KG1 (cell line): Measurements from ENCODE around the gene SEMA7A.
"Not testable (repeated sequence)": the region's sequence is repeated elsewhere in the genome, so short reads cannot be mapped to it uniquely, and the experiment has no call there.

Experiments
- DNase-seq: peaks from one replicate; lab custom pipeline; 2025; lab: John Stamatoyannopoulos, UW

SEMA7A gene

DNA sequence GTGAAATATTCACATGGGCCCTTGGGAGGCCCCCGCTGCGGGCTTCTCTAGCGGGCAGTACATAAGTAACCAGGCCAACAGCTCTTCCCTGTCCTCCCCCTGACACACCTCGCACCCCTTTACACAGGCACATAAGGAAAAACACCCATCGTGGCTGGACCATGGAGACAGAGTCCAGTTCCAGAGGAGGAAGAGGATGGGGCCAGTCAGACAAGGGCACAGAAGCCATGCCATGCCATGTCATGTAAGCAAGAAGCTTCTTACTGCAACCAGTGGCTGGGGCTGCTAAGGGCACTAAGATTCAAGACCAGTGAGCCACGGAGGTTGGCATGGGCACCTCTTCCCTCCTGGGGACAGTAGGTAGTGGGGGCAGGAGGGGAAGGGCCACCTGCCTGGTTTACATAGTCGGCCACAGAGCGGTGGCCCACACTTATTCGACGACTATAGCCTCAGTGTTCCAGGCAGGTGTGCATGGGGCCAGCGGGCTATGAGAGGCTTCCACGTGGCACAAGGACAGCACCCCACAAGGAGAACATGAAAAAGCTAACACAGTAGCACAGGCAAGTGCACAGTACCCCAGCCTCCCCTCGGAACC is 60.6 kb downstream of the SEMA7A start:
- DNase-seq: no peak

DNA sequence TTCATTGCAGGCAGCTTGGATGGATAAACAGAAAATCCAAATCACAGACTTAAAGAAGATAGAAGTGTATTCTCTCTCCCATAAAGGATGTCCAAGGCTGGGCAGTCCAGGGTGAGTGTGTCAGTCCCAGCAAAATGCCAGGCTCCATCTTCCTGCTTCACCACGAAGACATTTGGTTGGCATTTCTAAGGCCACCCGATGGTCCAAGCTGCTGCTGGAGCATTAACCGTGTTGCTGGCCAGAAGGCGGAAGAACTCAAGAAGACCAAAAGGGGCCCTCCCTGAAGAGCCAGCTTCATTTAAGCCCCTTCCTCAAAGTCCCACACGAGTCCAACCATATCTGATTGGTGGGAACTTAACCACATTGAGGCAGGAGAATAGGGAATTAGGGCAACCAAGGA is 63.3 kb downstream of the SEMA7A start:
- no peak for DNase-seq

GRCh38 chr15:74369756-74370155 is 64.0 kb downstream of the SEMA7A start:
- DNase-seq: no peak

GRCh38 chr15:74369084-74369745 is 64.5 kb downstream of the SEMA7A start:
- no peak for DNase-seq

DNA sequence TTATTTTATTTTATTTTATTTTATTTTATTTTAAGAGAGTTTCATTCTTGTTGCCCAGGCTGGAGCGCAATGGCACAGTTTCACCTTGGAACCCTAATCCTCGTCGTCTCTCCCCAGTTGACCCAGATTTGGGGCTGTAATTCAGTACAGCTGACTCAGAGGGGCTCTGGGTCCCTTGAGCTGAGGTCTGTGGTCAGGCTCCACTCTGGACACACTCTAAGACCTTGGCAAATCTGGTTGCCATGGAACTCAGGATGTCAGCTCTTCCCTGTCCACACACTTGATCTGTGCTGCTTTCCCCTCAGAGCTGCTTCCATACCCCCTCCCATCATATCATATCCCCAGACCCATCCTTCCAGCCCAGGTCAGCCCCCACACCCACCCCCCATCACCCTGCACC is 65.6 kb downstream of the SEMA7A start:
- DNase-seq: no peak

GRCh38 chr15:74367296-74367854 is 66.4 kb downstream of the SEMA7A start, which contains the start of gene CYP11A1:
TSS of gene CYP11A1 (minus strand) at chr15:74367646. CDS start at chr15:74367585, 61 bp downstream.
- no peak for DNase-seq

DNA sequence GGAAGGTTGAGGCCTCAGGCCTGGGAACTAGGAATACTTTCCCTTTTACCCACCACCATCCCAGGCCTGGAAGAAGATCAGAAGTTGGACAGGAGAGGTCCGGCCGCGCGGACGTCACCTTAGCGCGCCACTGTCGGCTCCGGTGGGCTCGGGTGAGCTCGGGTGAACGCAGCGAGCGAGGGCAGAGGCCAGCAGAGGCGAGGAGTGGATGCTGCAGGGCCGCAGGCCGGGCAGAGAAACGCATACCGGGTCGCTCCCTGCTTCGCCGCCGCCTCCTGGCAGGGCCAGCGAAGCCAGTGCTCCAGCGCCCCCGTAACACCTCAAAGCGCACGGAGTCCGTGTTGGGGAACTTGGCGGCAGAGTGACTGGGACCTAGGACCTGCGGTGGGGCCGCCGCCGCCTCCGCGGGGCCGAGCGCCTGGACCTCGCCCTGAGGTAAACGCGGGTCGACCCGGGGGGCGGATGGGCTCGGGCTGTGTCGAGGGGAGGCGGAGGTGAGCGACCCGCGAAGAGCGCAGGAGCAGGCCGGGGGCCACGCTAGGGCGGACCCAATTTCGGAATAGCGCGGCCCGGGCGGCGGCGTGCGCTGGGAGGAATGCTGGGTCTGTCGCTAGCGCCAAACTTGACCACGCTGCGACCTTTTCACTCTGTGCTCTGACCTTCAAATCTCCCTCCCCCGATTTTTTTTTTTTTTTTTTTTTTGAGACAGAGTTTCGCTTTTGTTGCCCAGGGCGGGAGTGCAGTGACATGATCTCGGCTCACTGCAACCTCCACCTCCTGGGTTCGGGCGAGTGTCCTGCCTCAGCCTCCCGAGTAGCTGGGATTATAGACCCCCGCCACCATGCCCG is 67.9 kb downstream of the SEMA7A start:
- no peak for DNase-seq

GRCh38 chr15:74364936-74365597 is 68.7 kb downstream of the SEMA7A start:
- no peak for DNase-seq

DNA sequence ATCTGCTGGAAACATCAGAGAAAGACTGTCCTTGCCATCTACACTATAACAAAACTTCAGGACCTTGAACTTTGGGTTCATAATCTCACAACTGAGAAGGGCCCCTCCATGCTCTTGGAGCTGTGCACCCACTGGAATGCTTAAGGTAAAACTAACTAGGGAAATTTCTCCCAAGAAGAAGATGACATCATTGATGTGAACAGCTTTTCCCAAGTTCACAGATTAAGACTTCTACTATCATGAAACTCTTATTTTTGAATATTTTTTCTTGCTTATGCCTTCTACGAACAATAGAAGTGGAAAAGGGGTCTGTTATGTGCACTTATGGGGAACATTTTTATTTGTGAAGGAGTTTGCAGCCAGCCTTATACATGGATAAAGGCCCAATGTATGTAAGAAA is 71.3 kb downstream of the SEMA7A start:
- DNase-seq: no peak

DNA sequence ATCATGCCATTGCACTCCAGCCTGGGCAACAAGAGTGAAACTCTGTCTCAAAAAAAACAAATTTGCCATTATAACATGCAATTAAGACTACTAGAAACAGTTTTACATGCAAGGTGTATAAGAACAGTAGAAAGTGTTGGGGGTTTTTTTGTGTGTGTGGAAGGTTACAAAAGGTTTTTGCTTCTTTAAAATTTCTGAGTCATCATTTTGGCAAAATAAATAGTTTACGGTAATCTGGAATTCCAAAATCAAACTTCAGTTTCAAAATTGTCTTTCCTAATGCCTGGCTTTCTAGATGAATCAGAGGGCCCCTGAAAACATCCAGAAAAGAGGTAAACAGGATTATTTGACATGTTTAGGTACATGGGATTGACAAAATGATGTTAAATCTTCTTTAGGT is 72.9 kb downstream of the SEMA7A start:
- not testable (repeated sequence) for DNase-seq

DNA sequence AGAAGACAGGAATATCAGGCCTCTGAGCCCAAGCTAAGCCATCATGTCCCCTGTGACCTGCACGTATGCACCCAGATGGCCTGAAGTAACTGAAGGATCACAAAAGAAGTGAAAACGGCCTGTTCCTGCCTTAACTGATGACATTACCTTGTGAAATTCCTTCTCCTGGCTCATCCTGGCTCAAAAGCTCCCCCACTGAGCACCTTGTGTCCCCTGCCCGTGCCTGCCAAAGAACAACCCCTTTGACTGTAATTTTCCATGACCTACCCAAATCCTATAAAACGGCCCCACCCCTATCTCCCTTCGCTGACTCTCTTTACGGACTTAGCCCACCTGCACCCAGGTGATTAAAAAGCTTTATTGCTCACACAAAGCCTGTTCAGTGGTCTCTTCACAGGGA is 74.4 kb downstream of the SEMA7A start:
- not testable (repeated sequence) for DNase-seq
